Measurements from ENCODE around the gene WDR82. TPM values are rescaled to one million over a fixed set of nuclear protein-coding genes. Genes with fewer than 3 reads are reported as not detected.

The WDR82 gene
- total and polyA plus RNA-seq, 9 of the 15 experiments (the other 6 are each of a cell fraction or from before 2014, with no cell fraction given) = 6.4 to 62.9 (median 37.1) TPM

- Histone ChIP-seq H2AFZ (ENCODE audit: low read depth, low read length) (no peak overlapping the region), H3K9ac (ENCODE audit: insufficient read depth in 1 of 2, low read depth in 2 of 2, low read length in 2 of 2) (0 out of 4 replicates have a peak overlapping the region, but pooled peaks of 1 of the 2 experiments have one; percentile 20), H3K27ac (ENCODE audit: extremely low read depth, low read depth, low read length) (peak overlapping the region; percentile 25; the same call in 1 of the 3 replicates), H3K27me3 (ENCODE audit: control insufficient read depth in 2 of 2, insufficient read depth in 2 of 2, low read length in 2 of 2) (no peaks in the 10 kb centered on the region), H3K4me1 (replicated peaks in 1 of 2; ENCODE audit: control insufficient read depth in 2 of 2, insufficient read depth in 2 of 2, low read length in 2 of 2) (peaks cover 11 to 12% of the 10 kb centered on the region in 2 experiments; a peak in 4 of 5 replicates), H4K20me1 (replicated peaks; ENCODE audit: control insufficient read depth, insufficient read depth, low read length) (no peaks in the 10 kb centered on the region), H3K4me3 (no peak overlapping the region), H3K36me3 (ENCODE audit: control insufficient read depth, insufficient read depth, low read length) (peaks cover 4% of the 10 kb centered on the region; the same call in 1 of the 3 replicates), H3K4me2 (ENCODE audit: insufficient read depth, low read length) (no peak overlapping the region), H3K79me2 (ENCODE audit: control insufficient read depth, insufficient read depth, low read length) (peaks cover 28% of the 10 kb centered on the region), H3K9me1 (ENCODE audit: control insufficient read depth, insufficient read depth, low read length) (no peaks in the 10 kb centered on the region), H3K9me3 (replicated peaks; ENCODE audit: control insufficient read depth, insufficient read depth, low read depth, low read length) (no peaks in the 10 kb centered on the region)
- no TSS peak for BruUV-seq (replicated peaks)
- no peak for ATAC-seq
- 27% methylated on average over 1 of the region's 1 CpG for WGBS (ENCODE audit: insufficient coverage, low coverage, missing lambda C conversion rate)
- DNase-seq (ENCODE audit: extremely low read depth in 1 of 4, low spot score in 3 of 4) = no peak
- in situ Hi-C loops (cut with MboI) (no loop called here), intact Hi-C loops (cut with micrococcal nuclease) (no loop called here)
- ChIA-PET POLR2A (interaction anchor here (0.9 kb wide), 1 partner anchor 102 kb away, joined by 3 read pairs; no protein-coding TSS in a partner anchor), CTCF (ENCODE audit: low intra/inter-chr PET ratio) (no interaction called here)
- TF ChIP-seq, protein P1, sequence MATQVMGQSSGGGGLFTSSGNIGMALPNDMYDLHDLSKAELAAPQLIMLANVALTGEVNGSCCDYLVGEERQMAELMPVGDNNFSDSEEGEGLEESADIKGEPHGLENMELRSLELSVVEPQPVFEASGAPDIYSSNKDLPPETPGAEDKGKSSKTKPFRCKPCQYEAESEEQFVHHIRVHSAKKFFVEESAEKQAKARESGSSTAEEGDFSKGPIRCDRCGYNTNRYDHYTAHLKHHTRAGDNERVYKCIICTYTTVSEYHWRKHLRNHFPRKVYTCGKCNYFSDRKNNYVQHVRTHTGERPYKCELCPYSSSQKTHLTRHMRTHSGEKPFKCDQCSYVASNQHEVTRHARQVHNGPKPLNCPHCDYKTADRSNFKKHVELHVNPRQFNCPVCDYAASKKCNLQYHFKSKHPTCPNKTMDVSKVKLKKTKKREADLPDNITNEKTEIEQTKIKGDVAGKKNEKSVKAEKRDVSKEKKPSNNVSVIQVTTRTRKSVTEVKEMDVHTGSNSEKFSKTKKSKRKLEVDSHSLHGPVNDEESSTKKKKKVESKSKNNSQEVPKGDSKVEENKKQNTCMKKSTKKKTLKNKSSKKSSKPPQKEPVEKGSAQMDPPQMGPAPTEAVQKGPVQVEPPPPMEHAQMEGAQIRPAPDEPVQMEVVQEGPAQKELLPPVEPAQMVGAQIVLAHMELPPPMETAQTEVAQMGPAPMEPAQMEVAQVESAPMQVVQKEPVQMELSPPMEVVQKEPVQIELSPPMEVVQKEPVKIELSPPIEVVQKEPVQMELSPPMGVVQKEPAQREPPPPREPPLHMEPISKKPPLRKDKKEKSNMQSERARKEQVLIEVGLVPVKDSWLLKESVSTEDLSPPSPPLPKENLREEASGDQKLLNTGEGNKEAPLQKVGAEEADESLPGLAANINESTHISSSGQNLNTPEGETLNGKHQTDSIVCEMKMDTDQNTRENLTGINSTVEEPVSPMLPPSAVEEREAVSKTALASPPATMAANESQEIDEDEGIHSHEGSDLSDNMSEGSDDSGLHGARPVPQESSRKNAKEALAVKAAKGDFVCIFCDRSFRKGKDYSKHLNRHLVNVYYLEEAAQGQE (IDR thresholded peaks at IDR 0.05; ENCODE audit: borderline replicate concordance) = peak; percentile 5; the same call in 1 of the 2 replicates
- TF ChIP-seq, protein P1 (CRISPR knock-in tag; IDR thresholded peaks at IDR 0.05; ENCODE audit: low read depth) = no peak
- TF ChIP-seq ZNF311 (CRISPR knock-in tag; IDR thresholded peaks at IDR 0.05) = no peak
- FAIRE-seq = no peak
Observed at GRCh38 chr3:52283306-52283705, 4.9 kb upstream of the WDR82 start.
